SK-N-SH (cell line): Measurements from ENCODE around the gene SNX6. TPM values are rescaled to one million over a fixed set of nuclear protein-coding genes. Genes with fewer than 3 reads are reported as not detected.
"Not testable (repeated sequence)": the region's sequence is repeated elsewhere in the genome, so short reads cannot be mapped to it uniquely, and the experiment has no call there.

ENCODE experiments used
- CTCF ChIA-PET: fragments of 300-600, 350-600 bp; formaldehyde crosslinking; extraction: SDS; loops from one replicate; lab custom pipeline; 2021; lab: Yijun Ruan, JAX
- POLR2A ChIA-PET: fragments of 350-600 bp; sonication (Branson Sonifier 250); formaldehyde crosslinking; extraction: SDS; loops from one replicate; lab custom pipeline; 2020; ENCODE audit warnings: antibody characterized with exemption, inconsistent platforms; lab: Yijun Ruan, JAX
- DNase-seq: peaks from one replicate; pipeline ENCODE4 v3.0.0; 2012
- H2AFZ ChIP-seq: fragments of 200-600 bp; sonication (generic); 2 replicates; pipeline ENCODE4 v1.8.1; 2016; ENCODE audit warnings: antibody characterized with exemption, mild to moderate bottlenecking, low read depth
- H3F3A ChIP-seq: fragments of 200-600 bp; sonication (generic); replicated peaks from 2 replicates; pipeline ENCODE3; 2016; ENCODE audit warnings: antibody characterized with exemption, mild to moderate bottlenecking; ENCODE audit not compliant: insufficient read depth
- H3K27ac ChIP-seq, 2 experiments: fragments of 200-500 bp in 1 of 2; fragments of 200-600 bp in 1 of 2; sonication (Bioruptor generic) in 1 of 2; sonication (generic), shearing (Covaris generic) in 1 of 2; 2 replicates each; pipeline versions ENCODE4 v1.5.1 to v1.6.1; 2014 to 2016; ENCODE audit warnings: low read depth in 2 of 2, inconsistent platforms in 1 of 2, low read length in 1 of 2, mild to moderate bottlenecking in 1 of 2, mixed read lengths in 1 of 2
- H3K27me3 ChIP-seq: fragments of 200-600 bp; sonication (generic), shearing (Covaris generic); 2 replicates; pipeline ENCODE4 v1.6.1; 2016; ENCODE audit warnings: mixed run types; ENCODE audit not compliant: insufficient read depth
- H3K36me3 ChIP-seq, 2 experiments: fragments of 200-500 bp in 1 of 2; fragments of 200-600 bp in 1 of 2; sonication (Bioruptor generic) in 1 of 2; sonication (generic) in 1 of 2; replicated peaks in 1 of 2; 2 replicates each; pipeline versions ENCODE3 to v1.5.1; 2014 to 2016; ENCODE audit warnings: low read length in 1 of 2, mild to moderate bottlenecking in 1 of 2; ENCODE audit not compliant: insufficient read depth in 2 of 2, control insufficient read depth in 1 of 2
- H3K4me1 ChIP-seq, 2 experiments: fragments of 200-500 bp in 1 of 2; fragments of 200-600 bp in 1 of 2; sonication (Bioruptor generic) in 1 of 2; sonication (generic), shearing (Covaris generic) in 1 of 2; 2 replicates each; pipeline versions ENCODE4 v1.5.1 to v1.6.1; 2014 to 2016; ENCODE audit warnings: low read depth in 1 of 2, low read length in 1 of 2, mixed run types in 1 of 2; ENCODE audit not compliant: insufficient read depth in 2 of 2, control insufficient read depth in 1 of 2
- H3K4me2 ChIP-seq: fragments of 200-600 bp; sonication (generic), shearing (Covaris generic); 2 replicates; pipeline ENCODE4 v1.6.1; 2017; ENCODE audit warnings: mixed run types
- H3K4me3 ChIP-seq, 2 experiments: fragments of 200-500 bp in 1 of 2; fragments of 200-600 bp in 1 of 2; sonication (Bioruptor generic) in 1 of 2; sonication (generic), shearing (Covaris generic) in 1 of 2; 2 replicates each; pipeline versions ENCODE4 v1.5.1 to v1.8.1; 2014 to 2016; ENCODE audit warnings: low read depth in 2 of 2, inconsistent platforms in 1 of 2, low read length in 1 of 2, mild to moderate bottlenecking in 1 of 2, mixed read lengths in 1 of 2, moderate library complexity in 1 of 2
- H3K79me2 ChIP-seq: fragments of 200-600 bp; sonication (generic); 2 replicates; pipeline ENCODE4 v1.8.1; 2017; ENCODE audit warnings: mild to moderate bottlenecking; ENCODE audit not compliant: insufficient read depth
- H3K9ac ChIP-seq: fragments of 200-600 bp; sonication (generic); 2 replicates; pipeline ENCODE4 v1.6.1; 2017; ENCODE audit warnings: mixed run types
- H3K9me2 ChIP-seq: fragments of 200-600 bp; sonication (generic); 2 replicates; pipeline ENCODE4 v1.6.1; 2017; ENCODE audit warnings: mixed run types
- H3K9me3 ChIP-seq: fragments of 200-600 bp; sonication (generic); 2 replicates; pipeline ENCODE4 v1.6.1; 2017; ENCODE audit warnings: mixed run types, mild to moderate bottlenecking, moderate library complexity
- H4K20me1 ChIP-seq: fragments of 200-600 bp; sonication (generic); 2 replicates; pipeline ENCODE4 v1.6.1; 2017; ENCODE audit warnings: mild to moderate bottlenecking, mixed run types; ENCODE audit not compliant: insufficient read depth
- ELF1 ChIP-seq: IDR thresholded peaks from 2 replicates; pipeline ENCODE4 v1.4.0; 2012
- EP300 ChIP-seq, 2 experiments: IDR thresholded peaks; 2 replicates each; pipeline versions ENCODE4 v1.4.0 to v1.6.1; 2012; ENCODE audit warnings: borderline replicate concordance in 1 of 2, low read depth in 1 of 2, low read length in 1 of 2
- GATA2 ChIP-seq: sonication (generic); formaldehyde crosslinking; IDR thresholded peaks from 2 replicates; pipeline ENCODE4 v1.5.0; 2020; ENCODE audit warnings: mild to moderate bottlenecking, missing genetic modification reagents
- MXI1 ChIP-seq: IDR thresholded peaks from 2 replicates; pipeline ENCODE4 v1.6.1; 2012; ENCODE audit warnings: mild to moderate bottlenecking, low read depth, low read length, improper control_type of control experiment
- NFIC ChIP-seq: IDR thresholded peaks from 2 replicates; pipeline ENCODE4 v1.4.0; 2012; ENCODE audit warnings: borderline replicate concordance
- PBX3 ChIP-seq: IDR thresholded peaks from 2 replicates; pipeline ENCODE4; 2012
- RXRA ChIP-seq: IDR thresholded peaks from 2 replicates; pipeline ENCODE4 v1.4.0; 2012; ENCODE audit warnings: low read depth, mild to moderate bottlenecking, borderline replicate concordance
- SMC3 ChIP-seq: IDR thresholded peaks from 2 replicates; pipeline ENCODE4 v1.6.1; 2012; ENCODE audit warnings: low read depth, low read length, improper control_type of control experiment
- USF1 ChIP-seq: IDR thresholded peaks from 2 replicates; pipeline ENCODE4 v1.4.0; 2012; ENCODE audit warnings: low read depth, borderline replicate concordance
- YY1 ChIP-seq: IDR thresholded peaks from 2 replicates; pipeline ENCODE4 v1.4.0; 2012; ENCODE audit warnings: low read depth, mild to moderate bottlenecking
- ZBTB33 ChIP-seq: IDR thresholded peaks from 2 replicates; pipeline ENCODE4 v1.4.0; 2012; ENCODE audit warnings: low read depth, borderline replicate concordance
- WGBS: methylation state at CpG from one replicate; pipeline ENCODE4 v1.1.6; 2017; ENCODE audit warnings: low lambda C conversion rate; 5-methylcytosine and 5-hydroxymethylcytosine counted together
- polyA plus RNA-seq, 3 experiments: library from polyadenylated mRNA; depleted of rRNA; stranded (reverse); fragments of >200 nt; gene quantifications; 2 replicates each; pipeline ENCODE4 v1.2.3, GENCODE V29; 2012

SNX6 gene
- polyA plus RNA-seq, 1 of the 3 experiments (the other 2 are of a cell fraction) = 33.1 TPM

GRCh38 chr14:34562776-34563150 lies 67.2 kb downstream of the SNX6 start (continued):
- TF ChIP-seq ZBTB33 (no peak), YY1 (no peak), GATA2 (no peak), EP300 (IDR thresholded peaks at IDR 0.05; ENCODE audit: borderline replicate concordance in 1 of 2, low read depth in 1 of 2, low read length in 1 of 2) (no peak), USF1 (no peak), PBX3 (no peak), RXRA (no peak), MXI1 (no peak), SMC3 (no peak), NFIC (no peak), ELF1 (no peak)

GRCh38 chr14:34562037-34562775 lies 67.7 kb downstream of the SNX6 start:
- H3K79me2 ChIP-seq, H3K9me2 ChIP-seq, H3K9me3 ChIP-seq, H4K20me1 ChIP-seq, POLR2A ChIA-PET, H3K27me3 ChIP-seq, DNase-seq, H3K27ac ChIP-seq, CTCF ChIA-PET, H3K9ac ChIP-seq, H3K4me2 ChIP-seq, H3K4me3 ChIP-seq, H3K4me1 ChIP-seq, H2AFZ ChIP-seq: not testable (repeated sequence)
- H3F3A ChIP-seq = peaks cover 22% of the 10 kb centered on the region
- WGBS = 94% methylated on average over 7 of the region's 8 CpGs
- peaks cover 8 to 42% of the 10 kb centered on the region in 2 experiments for H3K36me3 ChIP-seq

GRCh38 chr14:34556498-34556829 lies 73.5 kb downstream of the SNX6 start:
- H3K9me2 ChIP-seq, DNase-seq, H3K4me3 ChIP-seq, H3K79me2 ChIP-seq, H3K9me3 ChIP-seq, H3K9ac ChIP-seq, CTCF ChIA-PET, H3K27me3 ChIP-seq, H3K4me1 ChIP-seq, H3K4me2 ChIP-seq, H4K20me1 ChIP-seq, POLR2A ChIA-PET, H2AFZ ChIP-seq, H3K27ac ChIP-seq, H3K36me3 ChIP-seq: not testable (repeated sequence)
- WGBS = no CpG with 5 or more reads among the region's 35 CpGs
- H3F3A ChIP-seq = peaks cover 13% of the 10 kb centered on the region

- not testable (repeated sequence) for H2AFZ ChIP-seq, H3K27ac ChIP-seq
- WGBS = no CpG with 5 or more reads among the region's 49 CpGs
Observed at GRCh38 chr14:34555583-34556497, 74.1 kb downstream of the SNX6 start.

More at GRCh38 chr14:34555583-34556497, 74.1 kb downstream of the SNX6 start:
- H3K4me3 ChIP-seq, H3K9ac ChIP-seq, CTCF ChIA-PET, H3K4me2 ChIP-seq, POLR2A ChIA-PET, H3K4me1 ChIP-seq, H3K9me3 ChIP-seq, H4K20me1 ChIP-seq, H3K79me2 ChIP-seq, DNase-seq, H3K36me3 ChIP-seq, H3K27me3 ChIP-seq, H3K9me2 ChIP-seq: not testable (repeated sequence)
- H3F3A ChIP-seq = peaks cover 14% of the 10 kb centered on the region
